GM12878 (cell line): ENCODE results near the gene DMD. TPM values are rescaled to one million over a fixed set of nuclear protein-coding genes. Genes with fewer than 3 reads are reported as not detected.

Source experiments
- ATAC-seq: fragments of 200-7000 bp; cut with Tn5 transposase; 3 replicates; pipeline ENCODE4 v1.9.1; 2020; ENCODE audit warnings: mild to moderate bottlenecking, moderate library complexity
- BruUV-seq: library from RNA; stranded (reverse); fragments of 400-500 nt; replicated peaks from 2 replicates; lab custom pipeline; 2021; lab: Mats Ljungman, UMichigan
- CTCF ChIA-PET: fragments of 300-600 bp; sonication (Branson Sonifier 250); formaldehyde crosslinking; extraction: SDS; loops from one replicate; lab custom pipeline; 2021; ENCODE audit warnings: inconsistent platforms; lab: Yijun Ruan, JAX
- POLR2A ChIA-PET: fragments of 350-600 bp; formaldehyde crosslinking; extraction: SDS; loops from one replicate; lab custom pipeline; 2021; ENCODE audit warnings: inconsistent platforms; lab: Charles Lee
- RAD21 ChIA-PET: fragments of 300-600 bp; sonication (Branson Sonifier 250); formaldehyde crosslinking; loops from one replicate; lab custom pipeline; 2023; ENCODE audit warnings: antibody characterized with exemption; ENCODE audit not compliant: unreplicated experiment; lab: Charles Lee
- SMC1A ChIA-PET: fragments of 300-600 bp; sonication (Branson Sonifier 250); formaldehyde crosslinking; loops from one replicate; lab custom pipeline; 2023; ENCODE audit not compliant: unreplicated experiment, uncharacterized antibody; lab: Charles Lee
- DNase-seq: peaks from one replicate; pipeline ENCODE4 v3.0.0-alpha.2; 2011; ENCODE audit warnings: low read depth, low spot score
- FAIRE-seq: peaks from 3 replicates; lab custom pipeline; 2011; peaks lifted over from hg19 to GRCh38; lab: Jason Lieb, UNC
- H2AFZ ChIP-seq: 2 replicates; pipeline ENCODE4 v1.6.0; 2011; ENCODE audit warnings: low read depth, low read length, control low read depth; ENCODE audit not compliant: control insufficient read depth
- H3K27ac ChIP-seq: 2 replicates; pipeline ENCODE4 v1.5.1; 2011; ENCODE audit warnings: control low read depth; ENCODE audit not compliant: control insufficient read depth, insufficient read depth
- H3K27me3 ChIP-seq, 2 experiments: replicated peaks in 1 of 2; 2 replicates each; pipeline versions ENCODE4 v1.6.0 to v1.6.1; 2011; ENCODE audit warnings: low read length in 1 of 2; ENCODE audit not compliant: control insufficient read depth in 2 of 2, insufficient read depth in 2 of 2
- H3K36me3 ChIP-seq, 2 experiments: 2 replicates each; pipeline ENCODE4 v1.5.1; 2011; ENCODE audit warnings: low read length in 1 of 2; ENCODE audit not compliant: control insufficient read depth in 2 of 2, insufficient read depth in 2 of 2
- H3K4me1 ChIP-seq: 2 replicates; pipeline ENCODE4 v1.6.1; 2011; ENCODE audit warnings: mild to moderate bottlenecking, low read length, moderate library complexity, mixed read lengths; ENCODE audit not compliant: control insufficient read depth, insufficient read depth
- H3K4me2 ChIP-seq: 2 replicates; pipeline ENCODE4 v1.6.0; 2011; ENCODE audit warnings: control low read depth; ENCODE audit not compliant: control insufficient read depth, insufficient read depth
- H3K4me3 ChIP-seq: fragments of 200-600 bp; sonication (generic); 2 replicates; pipeline ENCODE4 v1.5.1; 2016
- H3K79me2 ChIP-seq: 2 replicates; pipeline ENCODE4 v1.6.0; 2011; ENCODE audit warnings: low read length; ENCODE audit not compliant: control insufficient read depth, insufficient read depth
- H3K9ac ChIP-seq: 2 replicates; pipeline ENCODE4 v1.8.0; 2011; ENCODE audit warnings: low read length, control low read depth, mixed read lengths; ENCODE audit not compliant: control insufficient read depth, insufficient read depth
- H3K9me3 ChIP-seq: replicated peaks from 3 replicates; pipeline ENCODE4 v1.5.1; 2011; ENCODE audit warnings: mild to moderate bottlenecking, low read length; ENCODE audit not compliant: control insufficient read depth, insufficient read depth
- H4K20me1 ChIP-seq: 2 replicates; pipeline ENCODE4 v1.6.0; 2011; ENCODE audit not compliant: control insufficient read depth, insufficient read depth
- ATF7 ChIP-seq: fragments of 450-650 bp; IDR thresholded peaks from 2 replicates; pipeline ENCODE4 v1.6.1; 2016; ENCODE audit warnings: low read depth, mild to moderate bottlenecking
- CEBPZ ChIP-seq: fragments of 150-350 bp; IDR thresholded peaks from 2 replicates; pipeline ENCODE4 v1.6.1; 2016; ENCODE audit warnings: low read depth, low read length
- CTCF ChIP-seq, 3 experiments: IDR thresholded peaks in 2 of 3; conservative IDR thresholded peaks in 1 of 3; 2 replicates each; pipeline ENCODE4 v1.5.1; 2011; ENCODE audit warnings: low read depth in 3 of 3, low read length in 3 of 3, mild to moderate bottlenecking in 3 of 3, control low read depth in 2 of 3, moderate library complexity in 2 of 3, inconsistent platforms in 1 of 3, mixed read lengths in 1 of 3; ENCODE audit not compliant: control insufficient read depth in 2 of 3, insufficient read depth in 1 of 3; ENCODE audit errors: extremely low read depth in 1 of 3
- E2F4 ChIP-seq: IDR thresholded peaks from 2 replicates; pipeline ENCODE4 v1.6.1; 2012; ENCODE audit warnings: low read depth, low read length, improper control_type of control experiment
- MXI1 ChIP-seq: fragments of 150-350 bp; IDR thresholded peaks from 2 replicates; pipeline ENCODE4 v1.6.1; 2011; ENCODE audit warnings: low read depth, mild to moderate bottlenecking, inconsistent platforms, low read length, improper control_type of control experiment
- NBN ChIP-seq: fragments of 450-650 bp; IDR thresholded peaks from 2 replicates; pipeline ENCODE4 v1.6.1; 2016
- RFX5 ChIP-seq: IDR thresholded peaks from 2 replicates; pipeline ENCODE4 v1.6.1; 2011; ENCODE audit warnings: low read depth, low read length, improper control_type of control experiment
- RUNX3 ChIP-seq: IDR thresholded peaks from 2 replicates; pipeline ENCODE4 v1.6.1; 2012; ENCODE audit warnings: low read length, inconsistent platforms
- TAF1 ChIP-seq: IDR thresholded peaks from 2 replicates; pipeline ENCODE4 v1.6.1; 2011; ENCODE audit warnings: mild to moderate bottlenecking, low read depth, low read length, borderline replicate concordance
- YBX1 ChIP-seq: fragments of 450-650 bp; IDR thresholded peaks from 2 replicates; pipeline ENCODE4 v1.6.1; 2016; ENCODE audit warnings: antibody characterized with exemption
- ZZZ3 ChIP-seq: IDR thresholded peaks from 2 replicates; pipeline ENCODE4 v1.6.1; 2011; ENCODE audit warnings: low read depth; ENCODE audit not compliant: control insufficient read depth, insufficient read length
- WGBS: methylation state at CpG from one replicate; pipeline ENCODE4 v1.1.6; 2016; ENCODE audit warnings: low lambda C conversion rate; ENCODE audit not compliant: insufficient replicate concordance, insufficient coverage; ENCODE audit errors: missing lambda C conversion rate; 5-methylcytosine and 5-hydroxymethylcytosine counted together
- in situ Hi-C: fragments of 300-500 bp; cut with MboI; formaldehyde crosslinking; loops from 9 replicates; pipeline ENCODE4 v1.14.3; 2018; ENCODE audit warnings: mixed read lengths
- intact Hi-C: fragments of 100-400 bp; cut with micrococcal nuclease; formaldehyde crosslinking; loops from one replicate; pipeline ENCODE4 v1.14.2; 2022; ENCODE audit not compliant: unreplicated experiment
- polyA plus RNA-seq, 11 experiments: library from polyadenylated mRNA; depleted of rRNA in 4 of 11; unstranded in 6 of 11; stranded (reverse) in 5 of 11; fragments of >200 nt; fragmentation: Nextera tagmentation in 4 of 11; fragmentation: Illumina TruSeq in 1 of 11; extraction: Ambion mirVana in 4 of 11; extraction: Trizol in 1 of 11; gene quantifications; 1 replicate in 1 of 11; 2 replicates in 10 of 11; pipeline versions ENCODE4 v1.2.1 to v1.2.3, GENCODE V29; 2011 to 2016; ENCODE audit warnings: inconsistent platforms in 2 of 11, missing spikeins in 2 of 11, low read depth in 1 of 11
- total RNA-seq, 4 experiments: library from RNA; depleted of rRNA in 3 of 4; stranded (reverse); fragments of >200 nt in 3 of 4; fragmentation: Illumina TruSeq in 1 of 4; extraction: Trizol in 1 of 4; gene quantifications; 2 replicates each; pipeline versions ENCODE4 v1.2.1 to v1.2.3, GENCODE V29; 2013 to 2021

The DMD gene
- total and polyA plus RNA-seq, 10 of the 15 experiments (the other 5 are each of a cell fraction or from before 2014, with no cell fraction given) = 1.4 to 24.3 (median 4.3) TPM

GRCh38 chrX:32155044-32155638, 1056.2 kb downstream of the DMD start:
- in situ Hi-C loops (no loop called here), intact Hi-C loops (no loop called here)
- ChIA-PET SMC1A (interaction anchor here (0.7 to 1.6 kb wide), 2 partner anchors 18 to 217 kb away, joined by 3 read pairs; no protein-coding TSS in a partner anchor), POLR2A (no interaction called here), CTCF (no interaction called here), RAD21 (no interaction called here)
- no peak overlapping the region for H3K4me3 ChIP-seq
- no peak overlapping the region for H3K4me2 ChIP-seq
- no peak for TF ChIP-seq RFX5
- DNase-seq = no peak
- no peak for ATAC-seq
- no peaks in the 10 kb centered on the region for H3K36me3 ChIP-seq
- H4K20me1 ChIP-seq = no peaks in the 10 kb centered on the region
- BruUV-seq = no TSS peak
- no peak overlapping the region for H3K27ac ChIP-seq
- no peak for FAIRE-seq
- no peaks in the 10 kb centered on the region for H3K79me2 ChIP-seq
- H3K4me1 ChIP-seq = no peaks in the 10 kb centered on the region
- 27% methylated on average over 5 of the region's 5 CpGs for WGBS
- no peak overlapping the region for H2AFZ ChIP-seq
- no peak overlapping the region for H3K9ac ChIP-seq
- no peaks in the 10 kb centered on the region for H3K9me3 ChIP-seq
- H3K27me3 ChIP-seq = no peaks in the 10 kb centered on the region

- no peak for FAIRE-seq
- TF ChIP-seq CTCF (IDR thresholded peaks at IDR 0.05 in 2 of 3, conservative IDR thresholded peaks at IDR 0.05 in 1 of 3; ENCODE audit: control insufficient read depth in 2 of 3, extremely low read depth in 1 of 3, insufficient read depth in 1 of 3, low read depth in 3 of 3, low read length in 3 of 3) (no peak), ZZZ3 (no peak), CEBPZ (no peak), ATF7 (no peak), MXI1 (no peak), YBX1 (no peak), TAF1 (no peak), RUNX3 (no peak), NBN (no peak), E2F4 (no peak)
These were observed 1057.8 kb downstream of the DMD start for GRCh38 chrX:32153585-32153984.

More at GRCh38 chrX:32153585-32153984, 1057.8 kb downstream of the DMD start:
- SMC1A ChIA-PET = interaction anchor here (1.0 to 1.7 kb wide), 3 partner anchors 18 to 60 kb away, joined by 3 read pairs; no protein-coding TSS in a partner anchor
- WGBS = 37% methylated on average over 4 of the region's 4 CpGs
- intact Hi-C loops = no loop called here
- no peaks in the 10 kb centered on the region for H3K4me1 ChIP-seq
- H3K4me3 ChIP-seq = no peak overlapping the region
- H3K9me3 ChIP-seq = no peaks in the 10 kb centered on the region
- BruUV-seq = no TSS peak
- no peaks in the 10 kb centered on the region for H3K79me2 ChIP-seq
- no peak overlapping the region for H3K4me2 ChIP-seq
- POLR2A ChIA-PET = no interaction called here
- H3K9ac ChIP-seq = no peak overlapping the region
- H2AFZ ChIP-seq = no peak overlapping the region
- ATAC-seq (no peak), DNase-seq (no peak)
- no peaks in the 10 kb centered on the region for H3K36me3 ChIP-seq
- in situ Hi-C loops = no loop called here
- CTCF ChIA-PET = no interaction called here
- no peaks in the 10 kb centered on the region for H3K27me3 ChIP-seq
- RAD21 ChIA-PET = no interaction called here
- no peaks in the 10 kb centered on the region for H4K20me1 ChIP-seq
- H3K27ac ChIP-seq = no peak overlapping the region
